ENCODE data around the gene LSAMP.
"Not testable (repeated sequence)": the region's sequence is repeated elsewhere in the genome, so short reads cannot be mapped to it uniquely, and the experiment has no call there.

The LSAMP gene

GRCh38 chr3:116238846-116239565 lies 206.3 kb downstream of the LSAMP start:
- DNase-seq (ENCODE audit: low read depth in 2 of 2) = no peak

GRCh38 chr3:116233711-116234357 lies 211.5 kb downstream of the LSAMP start:
- DNase-seq (ENCODE audit: low read depth in 2 of 2) = no peak

- DNase-seq (ENCODE audit: low read depth in 2 of 2) = no peak
These were observed 214.8 kb downstream of the LSAMP start for GRCh38 chr3:116230431-116231020.

- DNase-seq (ENCODE audit: low read depth in 2 of 2) = no peak
These were observed 219.0 kb downstream of the LSAMP start for GRCh38 chr3:116226266-116226665.

GRCh38 chr3:116216761-116217160 lies 228.5 kb downstream of the LSAMP start:
- DNase-seq (ENCODE audit: low read depth in 2 of 2) = no peak

- DNase-seq (ENCODE audit: low read depth in 2 of 2) = no peak
These were observed 233.4 kb downstream of the LSAMP start for GRCh38 chr3:116211901-116212300.

GRCh38 chr3:116208830-116209229 lies 236.5 kb downstream of the LSAMP start:
- DNase-seq (ENCODE audit: low read depth in 2 of 2) = not testable (repeated sequence)

- no peak for DNase-seq (ENCODE audit: low read depth in 2 of 2)
These were observed 244.2 kb downstream of the LSAMP start for GRCh38 chr3:116200956-116201690.

GRCh38 chr3:116199063-116199462 lies 246.2 kb downstream of the LSAMP start:
- DNase-seq (ENCODE audit: low read depth in 2 of 2) = no peak

- no peak for DNase-seq (ENCODE audit: low read depth in 2 of 2)
These were observed 247.2 kb downstream of the LSAMP start for GRCh38 chr3:116198087-116198486.

GRCh38 chr3:116192464-116192863 lies 252.8 kb downstream of the LSAMP start:
- no peak for DNase-seq (ENCODE audit: low read depth in 2 of 2)

GRCh38 chr3:116191409-116191808 lies 253.9 kb downstream of the LSAMP start:
- no peak for DNase-seq (ENCODE audit: low read depth in 2 of 2)

GRCh38 chr3:116190095-116190494 lies 255.2 kb downstream of the LSAMP start:
- DNase-seq (ENCODE audit: low read depth in 2 of 2) = no peak

GRCh38 chr3:116188231-116188785 lies 257.0 kb downstream of the LSAMP start:
- no peak for DNase-seq (ENCODE audit: low read depth in 2 of 2)

- DNase-seq (ENCODE audit: low read depth in 2 of 2) = no peak
These were observed 259.2 kb downstream of the LSAMP start for GRCh38 chr3:116186049-116186448.

GRCh38 chr3:116181159-116181558 lies 264.1 kb downstream of the LSAMP start:
- no peak for DNase-seq (ENCODE audit: low read depth in 2 of 2)

GRCh38 chr3:116179091-116179490 lies 266.2 kb downstream of the LSAMP start:
- DNase-seq (ENCODE audit: low read depth in 2 of 2) = no peak

- no peak for DNase-seq (ENCODE audit: low read depth in 2 of 2)
These were observed 268.2 kb downstream of the LSAMP start for GRCh38 chr3:116176974-116177555.

GRCh38 chr3:116166121-116166520 lies 279.2 kb downstream of the LSAMP start:
- no peak for DNase-seq (ENCODE audit: low read depth in 2 of 2)

- no peak for DNase-seq (ENCODE audit: low read depth in 2 of 2)
These were observed 279.6 kb downstream of the LSAMP start for GRCh38 chr3:116165641-116166040.

GRCh38 chr3:116165135-116165534 lies 280.2 kb downstream of the LSAMP start:
- no peak for DNase-seq (ENCODE audit: low read depth in 2 of 2)

GRCh38 chr3:116164039-116164438 lies 281.2 kb downstream of the LSAMP start:
- DNase-seq (ENCODE audit: low read depth in 2 of 2) = no peak
